WTC11 (cell line): Measurements from ENCODE around the gene ZNF175. TPM values are rescaled to one million over a fixed set of nuclear protein-coding genes. Genes with fewer than 3 reads are reported as not detected.

Source experiments
- ATAC-seq: fragments of 200-7000 bp; cut with Tn5 transposase; 2 replicates; pipeline ENCODE4 v1.10.0; 2021; ENCODE audit warnings: mild to moderate bottlenecking, moderate library complexity
- CTCF ChIA-PET: fragments of 300-600 bp; sonication (Branson Sonifier 250); formaldehyde crosslinking; loops from one replicate; lab custom pipeline; 2021; ENCODE audit warnings: antibody characterized with exemption; lab: Charles Lee
- POLR2A ChIA-PET: fragments of 350-600 bp; sonication (Branson Sonifier 250); formaldehyde crosslinking; loops from one replicate; lab custom pipeline; 2021; ENCODE audit warnings: antibody characterized with exemption; lab: Charles Lee
- DNase-seq: peaks from one replicate; pipeline ENCODE4 v3.0.0; 2021; ENCODE audit warnings: low spot score
- H3K27ac Mint-ChIP-seq: 2 replicates; pipeline ENCODE4 v1.8.0; 2021; ENCODE audit warnings: mixed read lengths
- H3K27me3 Mint-ChIP-seq: 2 replicates; pipeline ENCODE4 v1.8.0; 2021; ENCODE audit warnings: low read depth, mild to moderate bottlenecking, moderate library complexity, mixed read lengths
- H3K36me3 Mint-ChIP-seq: 2 replicates; pipeline ENCODE4 v1.8.0; 2021; ENCODE audit warnings: mixed read lengths
- H3K4me1 Mint-ChIP-seq: 2 replicates; pipeline ENCODE4 v1.8.0; 2022; ENCODE audit warnings: mixed read lengths
- H3K4me3 Mint-ChIP-seq: 2 replicates; pipeline ENCODE4 v1.8.0; 2021; ENCODE audit warnings: mild to moderate bottlenecking, moderate library complexity, mixed read lengths
- H3K9me3 Mint-ChIP-seq: 2 replicates; pipeline ENCODE4 v1.8.0; 2021; ENCODE audit warnings: mixed read lengths
- AFF4 ChIP-seq: sonication (generic); formaldehyde crosslinking; IDR thresholded peaks from 2 replicates; pipeline ENCODE4 v1.8.1; 2023; ENCODE audit warnings: mild to moderate bottlenecking, missing genetic modification reagents, borderline replicate concordance
- ATF1 ChIP-seq: sonication (generic); formaldehyde crosslinking; IDR thresholded peaks from 2 replicates; pipeline ENCODE4 v1.8.1; 2023; ENCODE audit warnings: mild to moderate bottlenecking, moderate library complexity, missing genetic modification reagents
- ATF2 ChIP-seq: sonication (generic); formaldehyde crosslinking; IDR thresholded peaks from 2 replicates; pipeline ENCODE4 v1.8.1; 2022; ENCODE audit warnings: low read depth, missing genetic modification reagents, borderline replicate concordance
- HMGXB4 ChIP-seq: sonication (generic); formaldehyde crosslinking; IDR thresholded peaks from 2 replicates; pipeline ENCODE4 v1.8.1; 2023; ENCODE audit warnings: mild to moderate bottlenecking, moderate library complexity, missing genetic modification reagents
- JUN ChIP-seq: sonication (generic); formaldehyde crosslinking; IDR thresholded peaks from 2 replicates; pipeline ENCODE4 v1.8.0; 2023; ENCODE audit warnings: mild to moderate bottlenecking, missing genetic modification reagents
- SOX15 ChIP-seq: fragments of 250-450 bp; sonication (Bioruptor Pico); IDR thresholded peaks from 2 replicates; pipeline ENCODE4 v1.9.0; 2021; ENCODE audit warnings: mild to moderate bottlenecking
- TCF7 ChIP-seq: sonication (generic); formaldehyde crosslinking; IDR thresholded peaks from 2 replicates; pipeline ENCODE4 v1.8.0; 2022; ENCODE audit warnings: mild to moderate bottlenecking, low read depth, missing genetic modification reagents, moderate library complexity
- USF1 ChIP-seq: sonication (generic); formaldehyde crosslinking; IDR thresholded peaks from 2 replicates; pipeline ENCODE4 v1.8.0; 2022; ENCODE audit warnings: mild to moderate bottlenecking, missing genetic modification reagents
- ZNF232 ChIP-seq: sonication (generic); formaldehyde crosslinking; IDR thresholded peaks from 2 replicates; pipeline ENCODE4 v1.8.0; 2022; ENCODE audit warnings: mild to moderate bottlenecking, missing genetic modification reagents
- total RNA-seq: library from RNA; stranded (reverse); gene quantifications from 3 replicates; pipeline ENCODE4 v1.2.3, GENCODE V29; 2021
- TF ChIP-seq, protein P1 (sequence below): sonication (generic); formaldehyde crosslinking; IDR thresholded peaks from 2 replicates; pipeline ENCODE4 v1.8.1; 2023; ENCODE audit warnings: mild to moderate bottlenecking, missing genetic modification reagents
- TF ChIP-seq, protein P2 (sequence below): fragments of 250-450 bp; sonication (Bioruptor Pico); conservative IDR thresholded peaks from 2 replicates; pipeline ENCODE4 v1.9.0; 2021; ENCODE audit warnings: mild to moderate bottlenecking
- TF ChIP-seq, protein P3 (sequence below): sonication (generic); formaldehyde crosslinking; IDR thresholded peaks from 2 replicates; pipeline ENCODE4 v1.8.1; 2023; ENCODE audit warnings: mild to moderate bottlenecking, missing genetic modification reagents
- TF ChIP-seq, protein P4 (sequence below): sonication (generic); formaldehyde crosslinking; IDR thresholded peaks from 2 replicates; pipeline ENCODE4 v1.8.0; 2022; ENCODE audit warnings: mild to moderate bottlenecking, missing genetic modification reagents

The ZNF175 gene
- total RNA-seq, 1 experiment from 2014 or later = 10.9 TPM

GRCh38 chr19:51550848-51551672, 20.0 kb upstream of the ZNF175 start:
- TF ChIP-seq, protein P1, sequence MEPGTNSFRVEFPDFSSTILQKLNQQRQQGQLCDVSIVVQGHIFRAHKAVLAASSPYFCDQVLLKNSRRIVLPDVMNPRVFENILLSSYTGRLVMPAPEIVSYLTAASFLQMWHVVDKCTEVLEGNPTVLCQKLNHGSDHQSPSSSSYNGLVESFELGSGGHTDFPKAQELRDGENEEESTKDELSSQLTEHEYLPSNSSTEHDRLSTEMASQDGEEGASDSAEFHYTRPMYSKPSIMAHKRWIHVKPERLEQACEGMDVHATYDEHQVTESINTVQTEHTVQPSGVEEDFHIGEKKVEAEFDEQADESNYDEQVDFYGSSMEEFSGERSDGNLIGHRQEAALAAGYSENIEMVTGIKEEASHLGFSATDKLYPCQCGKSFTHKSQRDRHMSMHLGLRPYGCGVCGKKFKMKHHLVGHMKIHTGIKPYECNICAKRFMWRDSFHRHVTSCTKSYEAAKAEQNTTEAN (CRISPR knock-in tag) = no peak
- TF ChIP-seq USF1 (CRISPR knock-in tag) = no peak
- no peak for TF ChIP-seq TCF7
- TF ChIP-seq, protein P2, sequence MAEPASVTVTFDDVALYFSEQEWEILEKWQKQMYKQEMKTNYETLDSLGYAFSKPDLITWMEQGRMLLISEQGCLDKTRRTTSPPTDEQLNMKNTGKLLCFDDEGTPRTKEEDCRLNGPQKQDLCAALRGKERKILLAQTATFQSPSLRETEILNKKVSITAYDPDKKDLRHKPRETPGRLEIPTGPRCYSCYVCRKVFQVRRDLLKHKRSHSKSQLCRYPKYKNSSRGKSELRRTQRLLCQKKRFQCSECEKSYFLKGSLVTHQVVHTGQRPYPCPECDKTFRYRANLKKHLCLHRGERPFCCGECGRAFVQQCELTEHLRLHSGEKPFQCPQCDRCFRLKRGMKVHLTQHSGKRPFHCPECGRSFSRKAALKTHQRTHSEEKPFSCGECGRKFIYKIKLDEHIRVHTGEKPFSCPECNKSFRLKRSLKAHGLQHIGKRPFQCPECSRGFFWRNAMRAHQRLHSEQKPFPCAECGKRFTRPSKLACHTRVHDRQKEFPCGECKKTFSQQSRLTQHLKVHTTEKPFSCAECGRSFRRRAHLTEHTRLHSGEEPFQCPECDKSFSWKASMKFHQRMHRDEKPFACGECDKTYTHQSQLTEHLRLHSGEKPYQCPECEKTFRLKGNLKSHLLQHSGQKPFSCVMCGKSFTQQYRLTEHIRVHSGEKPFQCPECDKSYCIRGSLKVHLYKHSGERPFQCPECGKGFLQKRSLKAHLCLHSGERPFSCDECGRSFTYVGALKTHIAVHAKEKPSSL (CRISPR knock-in tag) = no peak
- TF ChIP-seq SOX15 (CRISPR knock-in tag) = no peak
- TF ChIP-seq HMGXB4 = no peak
- no peak for TF ChIP-seq AFF4
- TF ChIP-seq ATF2 (CRISPR knock-in tag) = no peak
- no peak for TF ChIP-seq JUN
- TF ChIP-seq, protein P3, sequence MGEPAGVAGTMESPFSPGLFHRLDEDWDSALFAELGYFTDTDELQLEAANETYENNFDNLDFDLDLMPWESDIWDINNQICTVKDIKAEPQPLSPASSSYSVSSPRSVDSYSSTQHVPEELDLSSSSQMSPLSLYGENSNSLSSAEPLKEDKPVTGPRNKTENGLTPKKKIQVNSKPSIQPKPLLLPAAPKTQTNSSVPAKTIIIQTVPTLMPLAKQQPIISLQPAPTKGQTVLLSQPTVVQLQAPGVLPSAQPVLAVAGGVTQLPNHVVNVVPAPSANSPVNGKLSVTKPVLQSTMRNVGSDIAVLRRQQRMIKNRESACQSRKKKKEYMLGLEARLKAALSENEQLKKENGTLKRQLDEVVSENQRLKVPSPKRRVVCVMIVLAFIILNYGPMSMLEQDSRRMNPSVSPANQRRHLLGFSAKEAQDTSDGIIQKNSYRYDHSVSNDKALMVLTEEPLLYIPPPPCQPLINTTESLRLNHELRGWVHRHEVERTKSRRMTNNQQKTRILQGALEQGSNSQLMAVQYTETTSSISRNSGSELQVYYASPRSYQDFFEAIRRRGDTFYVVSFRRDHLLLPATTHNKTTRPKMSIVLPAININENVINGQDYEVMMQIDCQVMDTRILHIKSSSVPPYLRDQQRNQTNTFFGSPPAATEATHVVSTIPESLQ (CRISPR knock-in tag) = no peak
- no peak for TF ChIP-seq ATF1 (CRISPR knock-in tag)
- TF ChIP-seq, protein P4, sequence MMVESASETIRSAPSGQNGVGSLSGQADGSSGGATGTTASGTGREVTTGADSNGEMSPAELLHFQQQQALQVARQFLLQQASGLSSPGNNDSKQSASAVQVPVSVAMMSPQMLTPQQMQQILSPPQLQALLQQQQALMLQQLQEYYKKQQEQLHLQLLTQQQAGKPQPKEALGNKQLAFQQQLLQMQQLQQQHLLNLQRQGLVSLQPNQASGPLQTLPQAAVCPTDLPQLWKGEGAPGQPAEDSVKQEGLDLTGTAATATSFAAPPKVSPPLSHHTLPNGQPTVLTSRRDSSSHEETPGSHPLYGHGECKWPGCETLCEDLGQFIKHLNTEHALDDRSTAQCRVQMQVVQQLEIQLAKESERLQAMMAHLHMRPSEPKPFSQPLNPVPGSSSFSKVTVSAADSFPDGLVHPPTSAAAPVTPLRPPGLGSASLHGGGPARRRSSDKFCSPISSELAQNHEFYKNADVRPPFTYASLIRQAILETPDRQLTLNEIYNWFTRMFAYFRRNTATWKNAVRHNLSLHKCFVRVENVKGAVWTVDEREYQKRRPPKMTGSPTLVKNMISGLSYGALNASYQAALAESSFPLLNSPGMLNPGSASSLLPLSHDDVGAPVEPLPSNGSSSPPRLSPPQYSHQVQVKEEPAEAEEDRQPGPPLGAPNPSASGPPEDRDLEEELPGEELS = no peak
- no peak for TF ChIP-seq ZNF232 (CRISPR knock-in tag)
- CTCF ChIA-PET = interaction anchor here (1.0 to 1.3 kb wide), 2 partner anchors 14 to 129 kb away, joined by 3 to 5 read pairs; no protein-coding TSS in a partner anchor
- H3K27me3 Mint-ChIP-seq = peaks cover 56% of the 10 kb centered on the region
- no peak overlapping the region for H3K27ac Mint-ChIP-seq
- no peak overlapping the region for H3K4me3 Mint-ChIP-seq
- no peaks in the 10 kb centered on the region for H3K36me3 Mint-ChIP-seq
- peaks cover 3% of the 10 kb centered on the region for H3K4me1 Mint-ChIP-seq
- POLR2A ChIA-PET = no interaction called here
- no peak for ATAC-seq
- no peak for DNase-seq
- peaks cover 5% of the 10 kb centered on the region; the same call in 1 of the 2 replicates for H3K9me3 Mint-ChIP-seq
